Dedifferentiated amniotic fluid mesenchymal stem cell (primary cell): ENCODE results near the gene GPC5.

Experiments
- DNase-seq: peaks from one replicate; pipeline ENCODE4 v3.0.0-alpha.2; 2016; ENCODE audit errors: extremely low spot score

The GPC5 gene

DNA sequence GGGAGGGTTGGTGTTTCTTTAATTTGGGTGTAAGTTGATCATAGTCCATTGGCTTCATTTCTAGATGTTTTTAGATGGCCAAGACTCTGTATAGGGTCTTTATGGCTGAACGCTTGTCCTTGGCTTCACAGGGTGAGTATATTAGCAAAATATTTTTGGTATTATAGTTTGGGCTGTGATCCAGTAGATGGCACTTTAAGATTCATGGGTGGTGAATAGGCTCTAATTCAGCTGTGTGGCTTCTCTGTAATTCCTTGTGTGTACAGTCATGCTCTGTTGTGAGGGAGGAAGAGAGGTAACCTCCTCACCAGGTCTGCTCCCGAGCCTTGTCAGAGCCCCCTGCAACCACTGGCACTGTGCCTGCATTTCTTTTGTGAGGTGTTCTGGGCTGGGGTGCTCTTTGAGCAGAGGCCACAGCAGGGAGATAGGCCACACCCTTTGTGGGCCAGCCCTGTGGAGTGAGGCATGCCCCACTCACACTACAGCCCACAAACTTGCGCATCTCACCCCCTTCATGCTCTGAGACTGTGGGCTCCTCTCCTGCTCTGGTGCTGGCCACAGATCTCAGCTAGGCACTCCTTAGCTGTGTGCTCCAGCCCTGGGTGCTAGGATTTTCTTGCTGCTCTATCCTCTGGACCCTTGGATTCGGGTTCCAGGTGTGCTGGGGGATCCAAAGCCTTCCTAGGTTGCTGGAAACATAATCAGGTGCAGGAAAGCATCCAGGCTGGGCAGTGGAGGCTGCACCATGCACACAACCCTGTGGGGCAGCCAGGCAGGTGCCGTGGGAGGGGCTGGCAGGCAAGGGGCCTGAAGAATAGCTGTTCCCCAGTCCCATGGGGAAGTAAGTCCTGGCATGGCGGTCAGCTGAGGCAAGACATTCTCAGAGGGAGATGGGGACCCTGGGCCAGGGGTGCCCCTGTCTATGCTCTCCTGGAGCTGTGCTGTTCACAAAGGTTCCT lies 193.9 kb downstream of the GPC5 start:
- DNase-seq = no peak

DNA sequence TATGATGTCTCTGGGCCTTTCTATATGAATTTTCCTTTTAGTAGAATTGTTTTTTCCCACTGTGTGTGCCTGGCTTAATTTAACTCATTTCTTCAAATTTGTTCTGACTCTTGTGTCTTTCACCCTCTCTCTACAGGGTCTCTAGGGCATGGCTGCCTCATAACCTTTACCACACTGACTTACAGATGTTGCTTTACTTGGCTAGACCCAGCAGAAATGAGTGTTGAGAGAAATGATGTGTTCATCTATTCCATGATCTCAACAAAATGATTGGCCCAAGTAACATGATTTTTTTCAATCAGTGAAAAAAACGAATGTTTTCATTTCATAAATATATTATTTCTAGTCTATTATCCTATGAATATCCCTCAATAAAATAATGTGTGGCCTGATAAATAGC lies 195.0 kb downstream of the GPC5 start:
- DNase-seq = no peak

DNA sequence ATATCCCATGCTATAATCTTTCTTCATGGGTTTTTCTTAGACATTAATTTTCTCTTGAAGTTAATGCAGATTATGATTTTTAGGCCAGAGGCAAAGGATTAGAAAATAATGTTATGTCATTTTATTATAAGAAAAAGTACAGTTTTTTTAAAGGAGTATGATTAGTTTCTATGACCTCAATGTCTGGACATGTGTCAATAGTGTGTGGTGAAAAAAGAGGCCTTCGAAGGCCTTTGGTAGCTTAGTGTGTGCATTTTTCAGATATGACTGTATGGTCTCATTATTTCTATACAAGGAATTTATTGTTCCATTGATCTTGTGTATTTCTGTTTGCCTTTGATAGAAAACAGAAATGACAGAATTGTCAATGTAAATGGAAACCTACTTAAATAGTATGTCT lies 195.6 kb downstream of the GPC5 start:
- DNase-seq = no peak

DNA sequence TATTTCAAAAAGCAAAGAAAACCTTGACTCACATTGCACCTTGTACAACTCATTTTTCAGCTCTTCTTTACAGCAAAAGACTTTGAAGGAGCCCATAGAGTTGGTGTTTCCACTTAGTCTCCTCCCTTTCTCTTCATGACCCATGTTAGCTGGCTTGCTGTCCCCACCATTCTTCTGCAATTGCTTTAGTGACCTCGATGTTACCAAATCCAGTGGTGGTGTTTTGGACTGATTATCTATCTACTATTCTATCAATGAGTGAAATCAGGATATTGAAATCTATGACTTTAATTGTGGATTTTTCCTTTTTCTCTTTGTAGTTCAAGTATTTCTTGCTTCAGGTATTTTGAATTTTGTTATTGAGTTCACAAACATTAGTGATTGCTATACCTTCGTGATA lies 197.3 kb downstream of the GPC5 start:
- DNase-seq = no peak

DNA sequence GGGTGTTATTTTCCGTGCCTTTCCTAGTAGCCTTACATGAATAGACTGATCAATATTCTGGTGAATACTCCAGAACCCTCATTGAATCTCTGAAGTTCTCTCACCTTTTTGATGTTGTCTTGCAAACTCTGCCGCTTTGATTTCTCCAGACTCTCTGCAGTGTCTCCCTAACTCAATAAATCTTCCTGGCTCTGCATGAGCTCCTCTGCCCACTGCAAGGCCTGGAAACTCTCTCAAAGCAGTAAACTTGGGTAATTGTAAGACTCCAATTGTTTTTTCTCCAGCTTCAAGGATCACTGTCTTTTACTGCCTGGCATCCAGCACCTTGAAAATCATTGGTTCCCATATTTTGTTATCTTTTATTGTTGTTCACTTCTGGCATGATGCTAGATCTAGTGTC lies 198.4 kb downstream of the GPC5 start:
- no peak for DNase-seq

DNA sequence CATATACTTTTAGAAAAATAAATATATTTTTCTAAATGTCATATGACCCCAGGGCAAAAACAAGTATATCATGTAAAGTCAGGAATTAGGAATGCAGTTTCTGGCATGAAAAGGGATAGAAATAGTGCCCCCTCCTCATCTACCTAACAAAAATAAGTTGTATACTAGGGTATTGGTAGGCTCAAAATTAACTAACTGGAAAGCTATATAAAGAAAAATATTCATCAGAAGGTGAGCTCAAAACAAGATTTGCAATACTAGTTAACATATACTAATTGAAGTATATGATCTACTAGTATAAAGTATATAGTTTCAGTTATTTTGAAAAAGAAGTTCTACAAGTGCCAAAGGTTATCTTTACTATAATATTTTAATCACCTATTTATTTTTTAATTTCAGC lies 200.2 kb downstream of the GPC5 start:
- no peak for DNase-seq

DNA sequence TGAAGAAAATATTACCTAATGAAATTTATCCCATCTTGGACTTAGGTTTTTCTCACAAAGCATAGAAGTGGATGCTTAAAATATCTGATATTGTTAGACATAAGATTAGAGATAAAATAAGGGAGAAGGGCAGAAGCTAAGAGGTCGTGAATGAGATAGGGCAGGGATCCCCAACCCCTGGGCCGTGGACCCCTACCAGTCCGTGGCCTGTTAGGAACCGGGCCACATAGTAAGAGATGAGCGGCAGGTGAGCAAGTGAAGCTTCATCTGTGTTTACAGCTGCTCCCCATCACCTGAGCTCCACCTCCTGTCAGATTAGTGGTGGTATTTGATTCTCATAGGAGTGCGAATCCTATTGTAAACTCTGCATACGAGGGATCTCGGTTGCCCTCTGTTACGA lies 202.9 kb downstream of the GPC5 start:
- no peak for DNase-seq

DNA sequence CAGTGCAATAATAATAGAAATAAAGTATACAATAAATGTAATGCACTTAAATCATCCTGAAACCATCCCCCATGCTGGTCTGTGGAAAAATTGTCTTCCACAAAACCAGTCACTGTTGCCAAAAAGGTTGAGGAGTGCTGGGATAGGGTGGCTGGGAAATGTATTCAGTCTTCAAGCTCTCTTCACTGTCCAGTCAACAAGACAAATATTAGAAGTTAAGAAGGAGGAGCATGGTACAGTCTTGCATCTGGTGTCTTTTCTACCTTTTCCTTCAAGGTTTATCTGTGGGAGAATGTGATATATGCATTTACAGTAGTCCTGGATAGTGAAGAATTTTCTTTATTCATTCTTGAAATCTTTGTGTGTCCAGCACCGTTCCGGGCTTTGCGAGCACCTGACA lies 203.4 kb downstream of the GPC5 start:
- DNase-seq = no peak

DNA sequence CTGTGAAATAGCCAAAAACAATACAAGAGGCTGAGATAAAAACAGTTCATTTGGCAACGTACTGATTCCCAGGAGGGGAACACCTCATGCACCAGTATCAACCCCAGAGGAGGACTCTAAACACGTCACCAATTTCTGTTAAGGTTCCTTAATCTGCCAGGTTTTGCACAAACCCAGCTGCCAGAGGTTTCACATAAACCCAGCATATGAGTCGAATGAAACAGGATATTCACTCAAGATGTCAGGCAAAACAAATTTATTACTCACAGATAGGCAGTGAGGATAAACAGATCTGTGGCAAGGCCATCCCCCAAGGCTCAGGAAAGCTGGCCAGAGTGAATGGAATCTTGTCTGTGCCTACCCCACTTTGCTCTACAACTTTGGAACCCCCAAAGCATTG lies 210.9 kb downstream of the GPC5 start:
- no peak for DNase-seq

DNA sequence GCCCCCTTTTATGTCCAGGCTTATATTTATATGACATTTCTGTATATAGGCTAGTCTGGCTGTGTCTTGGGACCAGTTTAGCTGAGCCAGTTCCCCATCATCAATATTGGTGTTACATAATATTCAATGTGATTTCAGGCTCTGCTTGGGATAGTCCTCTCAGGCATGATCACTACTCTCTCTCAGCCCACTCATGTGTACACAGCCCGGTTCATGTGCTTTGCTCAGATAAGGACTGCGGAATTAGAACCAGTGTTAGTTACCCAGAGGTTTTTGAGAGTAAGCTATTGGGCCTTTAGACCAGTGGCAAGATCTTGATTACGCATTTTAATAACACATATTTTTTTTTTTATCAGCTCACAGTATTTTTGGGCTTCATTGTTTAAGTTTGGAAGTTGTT lies 219.9 kb downstream of the GPC5 start:
- DNase-seq = no peak

DNA sequence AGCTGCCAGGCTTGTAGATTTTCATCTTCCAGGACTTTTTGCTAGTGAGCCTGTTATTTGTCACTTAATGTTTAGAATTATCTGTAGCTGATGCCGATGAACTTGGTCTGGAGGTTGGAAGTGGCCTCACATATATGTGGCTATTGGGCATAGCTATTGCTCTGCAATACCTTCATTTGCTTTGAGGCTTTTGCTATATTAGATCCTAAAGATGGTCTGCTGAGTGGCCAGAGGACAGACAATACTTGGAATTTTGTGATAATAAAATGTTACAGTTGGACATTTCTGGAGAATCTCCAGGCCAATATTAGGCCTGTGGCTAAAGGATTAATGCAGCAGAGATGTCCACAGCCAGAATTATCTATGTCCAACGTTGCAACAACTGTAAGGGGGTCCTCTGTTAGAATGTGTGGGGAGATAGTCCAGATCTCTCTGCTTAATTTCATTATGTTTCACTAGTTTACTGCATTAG lies 222.3 kb downstream of the GPC5 start:
- DNase-seq = no peak

DNA sequence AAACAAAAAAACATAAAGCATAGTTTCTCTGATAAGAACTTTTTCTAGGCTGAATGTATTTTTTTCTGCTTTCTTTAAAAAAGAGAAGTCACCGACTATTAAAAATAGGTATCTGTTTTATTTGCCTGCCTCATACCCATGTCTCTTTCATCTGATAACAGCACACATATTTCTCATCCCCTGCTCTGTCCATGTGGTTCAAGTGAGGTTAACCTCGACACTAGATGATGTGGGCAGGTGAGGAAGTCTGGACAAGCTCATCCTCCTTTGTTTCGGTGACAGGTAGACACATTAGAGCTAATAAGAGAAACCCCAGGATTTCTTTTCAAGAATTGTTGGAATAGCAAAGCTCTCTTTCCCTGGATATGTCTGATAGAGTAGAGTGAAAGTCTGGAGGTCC lies 222.7 kb downstream of the GPC5 start:
- DNase-seq = no peak

DNA sequence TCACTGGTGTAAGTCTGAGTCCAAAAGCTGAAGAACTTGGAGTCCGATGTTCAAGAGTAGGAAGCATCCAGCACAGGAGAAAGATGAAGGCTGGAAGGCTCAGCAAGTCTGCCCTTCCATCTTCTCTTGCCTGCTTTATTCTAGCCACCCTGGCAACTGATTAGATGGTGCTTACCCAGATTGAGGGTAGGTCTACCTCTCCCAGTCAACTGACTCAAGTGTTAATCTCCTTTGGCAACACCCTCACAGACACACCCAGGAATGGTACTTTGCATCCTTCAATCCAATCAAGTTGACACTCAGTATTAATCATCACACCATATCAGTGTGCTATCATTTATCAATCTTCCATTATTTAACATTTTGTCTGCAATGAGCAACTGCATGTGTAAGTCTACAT lies 223.5 kb downstream of the GPC5 start:
- no peak for DNase-seq

DNA sequence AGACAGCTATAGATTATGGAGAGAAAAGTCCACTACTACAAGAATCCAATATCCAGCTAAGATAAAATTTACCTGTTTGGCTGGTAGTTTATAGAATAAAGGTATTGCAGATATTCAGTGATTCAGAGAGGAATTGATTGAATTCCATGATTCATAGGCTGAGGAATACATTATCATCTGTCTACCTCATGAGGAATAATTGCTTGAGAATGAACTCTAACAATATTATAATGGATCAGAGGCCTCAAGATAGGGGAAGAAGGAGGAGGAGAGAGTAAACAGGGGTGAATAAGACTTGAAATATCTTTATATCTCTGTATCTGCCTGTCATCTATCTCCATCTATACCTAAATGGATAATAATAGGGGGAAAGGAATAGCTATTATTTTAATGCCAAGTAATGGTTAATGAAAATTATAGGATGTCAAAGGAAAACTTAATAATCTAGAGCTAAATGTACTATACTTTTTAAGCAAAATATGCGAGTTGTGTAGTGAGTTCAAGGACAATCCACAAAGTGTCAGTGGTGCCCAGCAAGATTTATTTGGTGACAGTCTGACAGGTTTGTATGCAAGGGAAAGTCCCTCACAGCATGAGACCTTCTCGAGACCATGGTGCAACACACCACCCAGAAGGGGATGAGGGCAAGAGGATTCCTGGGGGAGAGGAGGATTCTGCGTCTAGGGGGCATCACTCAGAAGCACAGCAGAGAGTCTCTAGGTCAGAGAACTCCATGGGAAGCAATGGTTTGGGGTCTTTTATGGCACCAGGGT lies 224.5 kb downstream of the GPC5 start:
- DNase-seq = no peak

DNA sequence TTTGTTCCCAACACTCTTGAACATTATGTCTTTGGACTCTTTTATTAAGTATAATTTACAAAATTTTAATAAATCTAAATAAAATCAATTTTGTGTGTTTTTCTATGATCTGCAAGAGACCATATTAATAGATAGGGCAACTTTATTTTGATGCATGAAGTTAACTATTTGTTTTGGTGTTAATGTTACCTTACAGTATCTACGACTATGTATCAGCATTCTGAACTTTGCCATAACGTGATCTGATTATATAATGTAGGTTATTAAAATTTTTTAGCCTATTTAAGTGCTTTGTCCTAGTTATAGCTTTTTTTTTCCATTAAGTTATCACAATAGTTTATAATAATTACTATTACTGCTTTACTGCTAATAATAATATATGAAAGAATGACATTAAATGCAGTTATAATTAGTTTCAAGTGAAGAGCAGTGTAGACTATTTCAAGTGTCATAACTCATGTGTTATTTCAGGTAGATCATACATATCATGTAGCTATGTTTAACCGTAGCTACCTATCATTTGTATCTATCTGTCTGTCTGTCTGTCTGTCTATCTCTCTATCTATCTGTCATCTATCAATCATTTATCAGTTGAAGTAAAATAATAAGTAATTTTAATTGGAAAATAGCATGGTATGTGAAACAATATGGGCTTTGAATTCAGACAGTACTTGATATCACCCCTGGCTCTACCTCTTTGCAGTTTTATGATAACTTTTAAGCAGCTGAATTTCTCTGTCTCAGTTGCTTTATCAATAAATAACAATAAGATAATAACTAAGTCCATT lies 229.7 kb downstream of the GPC5 start:
- no peak for DNase-seq

DNA sequence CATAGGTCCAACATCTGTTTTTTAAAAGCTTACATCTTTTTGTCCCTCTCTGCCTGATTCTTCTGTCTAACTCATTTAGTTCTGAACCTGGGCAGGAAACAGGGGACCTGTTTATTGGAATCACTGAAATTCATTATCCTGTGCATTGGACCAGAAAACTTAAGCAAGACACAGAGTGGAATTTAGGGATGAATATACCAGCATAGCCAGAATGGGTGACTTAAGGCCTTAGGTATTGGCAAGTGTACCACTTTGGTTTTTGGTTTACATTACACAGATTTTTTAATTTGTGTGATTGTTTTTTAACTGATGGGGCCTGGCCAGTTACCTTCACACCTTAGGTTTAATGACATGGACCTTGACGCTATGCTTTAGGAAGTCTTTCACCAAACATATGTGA lies 232.5 kb downstream of the GPC5 start:
- DNase-seq = no peak

DNA sequence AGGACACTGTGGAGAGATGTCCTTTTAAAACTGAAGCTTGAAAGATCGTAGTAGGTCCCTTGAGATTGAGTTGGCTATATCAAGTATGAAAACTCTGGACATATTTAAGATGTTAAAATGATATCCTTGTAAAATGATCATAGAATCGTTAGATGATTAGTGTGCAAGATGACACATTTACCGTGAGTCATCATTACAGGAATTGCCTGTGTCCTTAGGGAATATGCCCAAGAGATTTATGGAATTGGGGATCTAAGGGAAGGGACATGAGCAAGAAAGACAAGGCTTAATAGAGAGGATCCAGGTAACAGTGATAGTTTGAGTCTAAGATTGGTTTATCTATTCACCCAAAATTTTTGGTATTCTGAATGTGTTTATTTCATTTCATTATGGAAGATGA lies 233.7 kb downstream of the GPC5 start:
- DNase-seq = no peak

DNA sequence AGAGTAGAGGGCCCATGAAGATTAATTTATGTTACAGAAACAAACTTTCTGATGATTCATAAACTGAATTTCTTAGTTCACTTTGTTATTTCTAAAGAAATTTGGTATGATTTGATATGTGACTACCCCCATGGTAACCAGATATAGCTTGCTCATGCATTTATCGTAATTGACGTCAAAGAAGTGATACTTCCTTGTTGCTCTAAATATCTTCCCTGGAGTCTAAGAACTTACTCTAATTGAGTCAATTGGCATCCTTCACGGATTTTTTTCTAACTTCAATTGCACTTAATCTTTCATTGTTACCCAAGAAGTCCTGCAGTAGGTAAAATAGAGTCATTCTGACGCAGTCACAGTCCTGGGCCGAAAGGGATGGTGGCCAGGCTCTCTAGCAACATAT lies 240.9 kb downstream of the GPC5 start:
- DNase-seq = no peak

DNA sequence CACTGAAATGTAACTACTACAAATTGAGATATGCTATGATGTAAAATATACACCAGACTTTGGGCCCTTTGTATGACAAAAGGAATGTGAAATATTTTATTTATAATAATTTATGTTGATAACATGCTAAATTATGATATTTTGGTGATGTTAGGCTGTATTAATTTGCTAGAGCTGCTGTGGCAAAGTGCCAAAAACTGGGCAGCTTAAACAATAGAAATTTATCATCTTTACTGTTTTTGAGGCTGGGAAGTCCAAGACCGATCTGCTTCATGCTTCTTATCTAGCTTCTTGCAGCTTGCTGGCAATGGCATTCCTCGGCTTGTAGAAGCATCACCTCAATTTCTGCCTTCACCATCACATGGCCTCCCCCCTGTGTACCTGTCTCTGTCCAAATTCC lies 245.0 kb downstream of the GPC5 start:
- no peak for DNase-seq

DNA sequence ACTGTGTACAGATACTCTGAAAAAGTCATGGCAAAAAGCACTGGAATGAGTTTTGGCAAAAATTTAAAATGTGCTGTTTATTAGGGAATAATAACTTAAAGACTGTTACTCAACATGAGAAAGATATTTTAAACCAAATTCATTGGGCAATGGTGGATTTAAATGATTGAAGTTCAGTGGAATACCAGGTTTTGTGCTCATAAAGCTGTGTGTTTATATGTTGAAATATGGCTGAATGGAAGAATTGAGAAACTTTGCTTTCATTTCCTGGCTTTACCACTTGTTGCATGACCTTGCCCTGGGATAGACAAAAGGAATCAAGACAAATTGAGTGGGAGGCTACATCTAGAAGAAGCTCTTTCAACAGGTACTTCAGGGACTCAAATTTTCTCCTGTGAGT lies 246.4 kb downstream of the GPC5 start:
- DNase-seq = no peak

DNA sequence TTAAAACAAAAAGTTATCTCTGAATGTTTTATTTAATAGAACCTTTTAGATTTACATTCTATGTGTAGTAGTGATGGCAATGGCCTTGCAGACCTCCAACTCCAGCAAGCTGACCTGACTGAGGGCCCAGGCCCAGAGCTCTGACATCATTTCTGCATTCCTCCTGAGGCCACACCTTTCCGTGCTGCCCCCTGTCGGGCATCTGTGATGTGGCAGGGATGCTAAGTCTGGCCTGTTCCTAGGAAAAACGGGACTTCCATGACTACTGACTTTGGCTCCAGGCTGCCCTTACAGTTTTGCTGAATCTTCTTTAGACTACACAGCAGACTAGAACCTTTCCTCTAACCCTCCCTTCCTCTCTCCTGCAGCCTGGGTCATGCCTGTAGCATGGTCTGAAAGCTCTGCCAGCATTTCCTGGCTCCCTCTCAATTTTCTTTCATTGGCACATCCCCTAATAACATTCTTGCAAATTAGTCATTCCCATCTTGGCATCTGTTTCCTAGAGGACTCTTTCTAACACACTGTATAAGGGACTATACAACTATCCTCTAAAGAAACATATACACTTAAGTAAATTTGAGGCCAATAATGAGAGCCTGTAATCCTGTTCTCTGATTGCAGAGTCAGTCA lies 249.1 kb downstream of the GPC5 start:
- no peak for DNase-seq

DNA sequence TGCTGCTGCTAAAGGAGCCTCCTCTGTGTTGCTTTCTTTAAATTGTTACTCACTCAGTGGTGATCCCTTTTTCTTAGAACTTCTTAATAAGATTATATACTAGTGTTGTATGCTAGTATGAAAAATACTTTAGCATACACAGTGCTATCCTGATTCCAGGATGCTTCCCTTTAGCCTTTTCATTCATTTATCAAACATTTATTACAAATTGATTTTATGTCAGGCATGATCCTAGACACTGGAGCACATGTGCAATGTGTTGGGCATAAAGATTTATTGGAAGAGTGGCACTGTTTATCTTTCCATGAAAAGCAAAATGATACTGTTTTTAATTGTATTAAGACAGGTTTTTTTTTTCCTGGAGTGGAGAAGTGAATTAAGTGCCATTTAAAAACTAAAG lies 249.6 kb downstream of the GPC5 start:
- DNase-seq = no peak
